ENCODE data around the gene EVI5.

Gene EVI5

DNA sequence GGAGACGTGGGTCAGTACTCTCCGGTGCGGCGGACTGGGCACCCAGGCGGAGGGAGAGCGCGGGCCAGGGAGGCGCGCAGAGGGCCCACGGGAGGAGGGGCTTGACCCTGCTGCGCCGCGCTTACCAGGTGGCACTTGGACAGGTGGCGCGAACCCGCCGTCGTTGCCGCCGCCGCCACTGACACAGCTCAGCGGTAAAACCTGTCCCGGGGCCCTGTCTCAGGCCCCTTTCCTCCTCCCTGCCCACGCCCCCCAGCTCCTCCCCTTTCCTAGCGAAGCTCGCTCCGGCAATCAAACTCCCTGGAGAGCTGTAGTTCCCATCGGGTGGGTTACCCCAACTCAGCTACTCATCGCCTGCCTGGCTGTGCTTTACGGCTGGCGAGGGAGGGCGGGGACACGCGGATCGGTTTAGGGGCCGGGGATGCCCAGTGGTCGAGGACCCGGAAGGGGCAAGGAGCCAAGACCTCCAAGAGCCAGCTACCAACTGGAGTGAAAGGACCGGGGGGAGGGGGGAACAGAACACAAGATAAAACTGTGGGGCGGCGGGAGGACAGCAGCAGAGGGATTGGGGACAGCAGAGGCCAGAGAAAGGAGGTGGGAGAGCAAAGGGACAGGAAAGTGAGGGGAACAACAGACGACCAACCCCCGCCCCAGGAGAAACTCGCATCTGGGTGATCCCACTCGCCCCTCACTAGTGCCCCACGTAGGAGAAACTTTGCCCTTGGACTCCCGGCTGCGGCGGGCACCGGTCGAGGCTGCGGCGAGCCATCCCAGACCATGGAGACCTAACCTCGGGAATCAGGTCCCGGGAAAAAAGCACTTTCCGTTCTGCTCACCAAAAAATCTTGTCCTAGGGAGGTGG is 301.1 kb downstream of the EVI5 start:
- DNase-seq (ENCODE audit: low read depth): peak; percentile 36

DNA sequence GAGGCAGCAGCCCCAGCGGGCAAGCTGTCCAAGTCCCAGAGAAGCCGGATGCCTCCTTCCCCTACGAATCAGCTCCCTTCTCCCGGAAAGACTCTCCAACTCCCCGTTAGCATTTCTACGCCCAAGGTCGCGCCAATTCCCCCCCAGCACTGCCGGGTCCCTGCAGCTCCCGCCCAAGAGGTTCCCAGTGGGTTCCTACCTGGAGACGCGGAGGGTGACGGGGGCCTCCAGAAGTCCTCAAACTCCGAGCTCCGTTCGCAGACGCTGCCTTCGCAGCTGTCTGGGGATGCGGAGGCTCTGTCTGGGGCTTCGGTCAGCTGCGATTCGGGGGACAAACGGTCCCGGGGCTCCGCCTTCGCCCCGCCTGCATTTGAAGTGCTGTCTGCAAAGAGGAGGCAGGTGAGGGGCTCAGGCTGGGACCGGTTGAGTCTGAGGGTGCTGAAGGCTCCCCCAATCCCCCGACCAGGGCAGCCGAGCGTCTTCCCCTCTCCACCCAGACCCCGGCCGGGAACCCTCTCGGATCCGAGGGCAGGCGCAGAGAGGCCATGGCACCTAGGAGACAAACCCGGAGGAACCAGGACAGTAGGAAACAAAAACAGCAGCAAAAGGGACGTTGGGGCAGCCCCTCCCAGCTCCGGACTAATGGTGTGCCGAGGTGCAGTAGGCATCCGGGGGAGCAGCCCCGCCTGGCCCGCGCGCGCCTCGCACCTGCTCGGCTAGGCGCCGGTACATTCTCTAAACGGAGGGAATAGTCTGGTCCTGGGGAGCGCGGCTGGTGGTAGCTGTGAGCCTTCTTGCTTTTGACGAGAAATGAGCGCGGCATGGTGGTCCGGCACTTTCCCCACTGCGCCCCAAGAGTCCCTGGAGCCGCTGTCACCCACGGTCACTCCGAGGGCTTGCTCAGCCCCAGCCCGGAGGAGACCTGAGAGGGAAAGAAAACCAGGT is 302.0 kb downstream of the EVI5 start:
- no peak for DNase-seq (ENCODE audit: low read depth)

DNA sequence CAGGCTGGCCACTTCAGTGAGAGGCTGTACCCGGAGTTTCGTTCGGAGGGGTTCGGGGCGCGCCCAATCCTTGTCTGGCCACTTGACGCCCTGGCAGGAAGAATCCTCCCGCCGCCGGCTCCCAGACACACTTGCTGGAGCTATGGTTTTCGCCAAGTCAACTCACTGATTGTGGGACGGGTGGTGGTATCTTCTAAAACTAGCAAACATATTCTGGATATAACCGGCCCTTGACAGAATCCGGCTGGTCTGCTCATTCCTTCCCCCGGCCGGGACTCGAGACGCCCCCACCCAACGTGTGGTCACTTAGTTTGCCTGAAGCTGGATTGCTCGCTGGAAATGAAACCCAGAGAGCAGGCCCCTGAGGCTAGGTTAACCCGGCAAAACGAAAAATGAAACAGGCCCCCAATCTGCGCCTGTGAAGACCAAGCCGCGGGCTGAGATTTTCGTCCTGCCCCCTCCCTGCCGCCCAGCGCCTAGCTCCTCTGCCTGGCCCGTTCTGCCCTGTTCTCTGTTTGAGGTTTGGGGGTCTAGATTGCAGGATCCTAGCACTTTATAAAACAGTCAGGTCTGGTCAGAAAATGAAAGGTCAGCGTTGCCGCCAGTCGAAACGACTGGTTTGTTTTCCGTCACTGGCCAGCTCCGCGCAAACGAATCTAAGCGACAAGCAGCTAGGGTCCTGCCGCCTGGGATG is 302.8 kb downstream of the EVI5 start:
- no peak for DNase-seq (ENCODE audit: low read depth)

DNA sequence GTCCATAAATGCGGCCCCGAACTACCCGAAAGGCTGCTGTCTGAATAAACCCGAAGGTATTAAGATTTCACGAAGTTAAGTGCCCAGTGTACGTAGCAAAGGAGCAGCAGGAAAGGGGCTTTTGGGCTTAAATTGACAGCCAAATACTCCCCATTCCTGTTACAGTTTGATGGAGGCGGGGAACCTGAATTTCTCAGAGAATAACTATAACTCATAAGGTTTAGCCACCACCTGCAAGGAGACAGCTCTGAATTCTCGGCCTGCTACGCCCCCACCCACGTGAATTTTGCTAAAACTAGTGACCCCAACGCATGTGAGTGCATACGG is 303.3 kb downstream of the EVI5 start:
- DNase-seq (ENCODE audit: low read depth): no peak

DNA sequence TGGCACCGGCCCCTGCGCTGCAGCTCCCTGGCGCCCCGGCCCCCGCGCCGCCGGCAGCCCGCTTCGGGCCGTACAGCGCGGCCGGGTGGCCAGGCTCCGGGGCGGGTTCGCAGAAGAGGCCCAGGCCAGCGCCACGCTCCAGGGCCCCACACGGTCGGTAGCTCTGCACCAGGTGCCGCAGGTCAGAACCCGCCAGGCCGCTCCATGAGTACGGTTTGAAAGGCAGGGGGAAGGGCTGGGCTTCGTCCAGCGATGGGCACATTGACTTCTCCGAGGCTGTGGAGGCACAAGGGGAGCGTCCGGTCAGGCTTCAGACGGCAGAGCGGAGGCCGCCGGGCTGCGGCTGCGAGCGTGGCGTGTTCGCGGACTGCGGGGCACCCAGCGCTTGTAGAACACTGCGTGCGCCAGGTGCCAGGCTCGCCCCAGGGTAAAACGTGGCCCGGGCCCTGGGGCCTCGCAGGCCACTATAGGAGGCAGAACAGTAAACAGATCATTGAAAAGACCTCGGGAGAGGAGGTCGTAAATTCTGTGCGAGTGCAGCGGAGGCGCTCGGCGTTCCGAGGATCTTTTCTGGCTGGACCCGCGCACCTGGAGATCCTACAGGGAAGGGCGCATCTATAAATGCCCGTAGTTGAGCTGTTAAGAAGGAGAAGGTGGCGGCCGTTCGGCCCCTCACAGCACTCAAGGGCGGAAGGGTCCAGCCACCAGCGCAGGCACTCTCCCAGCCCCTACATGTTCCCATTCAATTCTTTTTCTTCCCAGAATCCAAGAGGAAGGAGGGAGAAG is 303.9 kb downstream of the EVI5 start:
- DNase-seq (ENCODE audit: low read depth): no peak

DNA sequence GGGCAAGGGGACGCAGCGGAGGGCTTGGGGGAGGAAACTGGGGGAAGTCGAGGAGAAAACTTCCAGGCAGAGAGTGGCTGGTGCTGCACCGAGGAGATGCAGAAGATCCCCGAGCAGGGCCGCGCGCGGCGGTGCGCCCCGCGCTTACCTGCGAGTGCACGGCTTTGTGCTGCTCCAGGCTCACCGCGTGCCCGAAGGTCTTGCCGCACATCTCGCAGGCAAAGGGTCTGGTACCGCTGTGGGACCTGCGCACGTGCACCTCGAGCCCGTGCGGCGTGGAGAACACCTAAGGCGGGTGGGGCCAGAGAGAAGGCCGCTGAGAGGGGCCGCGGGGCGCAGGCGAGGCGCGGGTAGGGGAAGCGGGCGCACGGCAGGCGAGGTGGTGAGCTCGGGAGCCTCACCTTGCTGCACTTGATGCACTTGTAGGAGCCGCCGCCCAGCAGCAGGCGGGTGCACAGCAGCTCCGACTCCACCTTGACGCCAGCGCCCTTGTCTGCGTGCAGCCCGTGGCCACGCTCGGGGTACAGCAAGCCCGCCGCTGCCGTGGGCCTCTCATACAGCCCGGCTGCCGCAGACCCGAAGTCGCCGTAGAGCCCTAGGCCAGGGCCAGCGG is 304.6 kb downstream of the EVI5 start:
- DNase-seq (ENCODE audit: low read depth): no peak

DNA sequence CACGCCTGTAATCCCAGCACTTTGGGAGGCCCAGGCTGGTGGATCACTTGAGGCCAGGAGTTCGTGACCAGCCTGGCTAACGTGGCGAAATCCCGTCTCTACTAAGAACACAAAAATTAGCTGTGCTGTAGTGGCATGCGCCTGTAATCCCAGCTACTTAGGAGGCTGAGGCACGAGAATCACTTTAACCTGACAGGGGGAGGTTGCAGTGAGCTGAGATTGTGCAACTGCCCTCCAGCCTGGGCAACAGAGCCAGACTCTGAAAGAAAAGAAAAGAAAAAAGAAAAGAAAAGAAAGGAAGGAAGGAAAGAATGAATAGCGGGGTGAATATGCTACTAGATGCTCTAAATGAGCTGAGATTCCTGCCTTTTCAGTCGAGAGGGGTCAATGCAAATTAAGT is 305.3 kb downstream of the EVI5 start:
- no peak for DNase-seq (ENCODE audit: low read depth)

DNA sequence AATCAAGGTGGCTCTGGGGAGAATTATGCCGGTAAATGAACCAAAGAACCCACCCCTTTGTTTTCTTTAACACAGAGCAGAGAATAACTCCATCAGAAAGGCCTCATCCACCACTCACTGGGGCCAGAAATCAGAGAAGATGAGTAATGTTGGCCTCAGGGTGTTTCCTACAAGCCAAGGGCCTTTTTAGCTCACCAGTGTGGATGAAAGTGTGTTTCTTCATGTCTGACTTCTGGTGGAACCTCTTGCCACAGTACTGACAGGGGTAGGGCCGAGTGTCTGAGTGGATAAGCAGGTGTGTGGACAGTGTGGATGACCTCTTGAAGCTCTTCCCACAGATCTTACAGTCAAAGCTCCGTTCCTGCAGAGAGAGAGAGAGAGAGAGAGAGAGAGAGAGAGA is 306.5 kb downstream of the EVI5 start:
- no peak for DNase-seq (ENCODE audit: low read depth)

DNA sequence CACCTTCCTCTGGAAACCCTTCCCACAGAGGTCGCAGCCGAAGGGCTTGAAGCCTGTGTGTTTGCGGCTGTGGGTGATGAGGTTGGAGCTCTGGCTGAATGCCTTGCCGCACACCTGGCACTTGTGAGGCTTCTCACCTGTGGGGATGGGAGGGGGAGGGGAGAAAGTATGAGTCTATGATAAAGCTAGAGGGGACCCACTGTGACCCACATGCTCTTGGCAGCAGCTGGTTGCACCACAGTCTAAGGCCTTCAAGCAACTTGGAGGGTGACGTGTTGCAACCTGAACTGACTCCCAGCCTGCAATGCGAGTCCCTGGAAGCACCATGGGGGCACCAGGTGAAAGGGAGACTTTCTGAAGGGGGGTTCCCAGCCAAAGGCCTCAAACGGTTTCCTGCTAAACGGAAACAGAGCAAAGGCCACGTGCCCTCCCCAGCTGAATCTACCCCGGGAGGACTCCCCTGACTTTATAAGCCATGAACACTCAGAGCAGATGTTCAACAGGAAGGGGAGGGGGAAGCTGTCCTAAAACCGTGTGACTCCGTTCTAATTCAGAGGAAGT is 308.8 kb downstream of the EVI5 start:
- DNase-seq (ENCODE audit: low read depth): peak; percentile 50

DNA sequence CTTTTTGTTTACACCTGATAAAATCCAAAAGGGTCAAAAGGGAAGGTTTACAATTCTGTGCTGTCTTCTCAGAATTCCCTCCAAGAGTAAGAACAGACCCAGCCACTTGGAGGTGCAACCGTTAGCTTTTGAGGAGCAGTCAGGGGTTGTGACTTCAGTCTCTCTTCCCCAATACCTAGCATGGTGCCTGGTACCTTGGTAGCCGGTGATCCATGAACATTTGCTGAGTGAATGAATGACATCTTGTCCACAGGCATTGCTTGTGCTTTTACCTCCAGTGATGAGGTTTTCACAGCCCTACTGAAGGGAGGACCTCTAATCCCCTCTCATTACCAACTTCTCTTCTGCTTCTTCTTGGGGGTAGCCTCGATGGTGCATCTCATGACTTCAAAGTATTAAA is 309.9 kb downstream of the EVI5 start:
- no peak for DNase-seq (ENCODE audit: low read depth)

DNA sequence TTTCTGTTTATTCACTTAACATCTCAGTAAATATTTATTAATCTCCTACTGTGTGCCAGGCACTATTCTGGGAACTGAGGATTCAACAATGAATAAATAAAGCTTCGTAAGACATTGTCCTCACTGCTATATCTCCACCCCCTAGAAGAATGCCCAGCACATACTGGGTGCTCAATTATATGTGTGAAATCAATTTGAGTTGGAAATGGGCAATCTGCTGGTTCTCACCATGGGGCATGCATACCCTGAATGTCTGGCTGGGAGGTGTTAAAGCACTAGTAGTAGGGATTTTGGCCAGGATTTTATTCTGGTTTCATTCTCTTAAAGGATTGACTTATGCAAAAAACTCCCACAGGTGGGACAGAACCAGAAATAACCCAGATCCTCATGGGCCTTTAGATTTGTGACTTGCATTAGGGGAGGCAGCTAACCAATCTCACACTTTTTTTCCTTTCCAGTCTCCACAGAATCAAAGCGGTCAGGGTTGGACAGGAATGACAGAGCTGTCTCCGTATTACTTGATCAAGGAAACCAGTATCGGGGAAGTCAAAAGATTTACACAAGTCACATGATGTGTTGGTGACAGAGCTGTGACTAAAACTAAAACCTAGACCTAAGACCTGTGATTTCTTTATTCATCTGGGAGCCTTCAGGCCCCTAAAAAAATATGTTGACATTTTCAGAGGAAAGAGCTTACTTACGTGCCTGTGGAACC is 311.0 kb downstream of the EVI5 start:
- no peak for DNase-seq (ENCODE audit: low read depth)

DNA sequence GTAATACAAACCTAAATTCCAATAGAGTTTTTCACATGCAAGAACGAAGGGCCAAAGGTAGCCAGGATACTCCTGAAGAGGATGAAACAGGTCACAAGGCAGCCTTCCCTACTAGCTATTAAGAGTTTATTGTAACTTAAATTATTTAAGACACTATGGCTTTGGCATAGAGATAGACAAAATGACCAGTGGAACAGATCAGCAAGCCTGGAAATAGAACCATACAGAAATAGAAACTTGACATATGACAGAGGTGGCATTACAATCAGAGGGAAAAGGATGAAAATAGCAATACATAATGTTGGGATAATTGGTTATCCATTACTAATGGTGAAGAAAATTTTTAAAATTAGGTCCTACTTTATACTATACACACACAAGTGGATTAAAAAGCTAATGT is 314.7 kb downstream of the EVI5 start:
- DNase-seq (ENCODE audit: low read depth): no peak

DNA sequence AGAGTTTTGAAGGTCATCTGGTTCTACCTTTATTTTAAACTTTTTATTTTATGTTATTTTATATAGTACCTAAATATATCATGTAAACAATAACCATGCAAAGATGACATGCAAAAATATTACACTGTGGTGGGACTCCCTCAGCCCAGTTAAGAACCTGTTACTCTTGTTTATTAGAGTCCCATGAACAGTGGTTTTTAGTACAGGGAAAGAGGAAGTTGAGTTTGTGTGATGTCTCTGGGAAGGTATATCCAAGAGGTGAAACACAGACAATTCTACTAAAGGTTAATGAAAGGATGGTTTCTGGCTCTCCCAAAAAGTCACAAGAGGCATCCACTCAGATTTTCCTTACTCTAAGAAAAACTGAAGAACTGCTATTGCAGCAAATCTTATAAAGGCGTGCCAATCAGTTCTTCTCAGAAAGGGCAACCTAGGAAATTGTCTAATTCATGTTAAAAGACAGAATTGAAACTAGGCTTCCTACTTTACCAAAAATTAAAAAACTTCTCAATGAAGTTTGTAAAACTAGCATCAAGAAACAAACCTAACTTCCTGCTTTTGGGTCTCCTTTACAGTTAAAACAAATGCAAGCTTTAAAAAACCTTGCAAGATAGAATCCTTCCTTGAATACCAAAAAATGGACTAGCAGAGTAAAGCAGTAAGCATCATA is 318.1 kb downstream of the EVI5 start:
- no peak for DNase-seq (ENCODE audit: low read depth)

DNA sequence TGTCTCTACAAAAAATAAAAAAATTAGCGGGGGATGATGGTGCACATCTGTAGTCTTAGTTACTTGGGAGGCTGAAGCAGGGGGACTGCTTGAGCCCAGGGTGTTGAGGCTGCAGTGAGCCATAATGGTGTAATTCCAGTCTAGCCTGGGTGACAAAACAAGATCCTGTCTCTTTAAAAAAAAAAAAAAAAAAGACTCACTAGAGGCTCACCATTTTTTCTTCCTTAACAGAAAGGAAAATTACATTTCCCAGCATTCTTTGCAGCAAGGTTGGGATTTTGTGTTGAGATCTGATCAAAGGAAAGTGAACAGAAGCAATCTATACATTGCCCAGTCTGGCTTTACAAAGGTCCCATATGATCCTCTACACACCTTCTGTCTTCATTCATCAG is 319.7 kb downstream of the EVI5 start:
- no peak for DNase-seq (ENCODE audit: low read depth)

DNA sequence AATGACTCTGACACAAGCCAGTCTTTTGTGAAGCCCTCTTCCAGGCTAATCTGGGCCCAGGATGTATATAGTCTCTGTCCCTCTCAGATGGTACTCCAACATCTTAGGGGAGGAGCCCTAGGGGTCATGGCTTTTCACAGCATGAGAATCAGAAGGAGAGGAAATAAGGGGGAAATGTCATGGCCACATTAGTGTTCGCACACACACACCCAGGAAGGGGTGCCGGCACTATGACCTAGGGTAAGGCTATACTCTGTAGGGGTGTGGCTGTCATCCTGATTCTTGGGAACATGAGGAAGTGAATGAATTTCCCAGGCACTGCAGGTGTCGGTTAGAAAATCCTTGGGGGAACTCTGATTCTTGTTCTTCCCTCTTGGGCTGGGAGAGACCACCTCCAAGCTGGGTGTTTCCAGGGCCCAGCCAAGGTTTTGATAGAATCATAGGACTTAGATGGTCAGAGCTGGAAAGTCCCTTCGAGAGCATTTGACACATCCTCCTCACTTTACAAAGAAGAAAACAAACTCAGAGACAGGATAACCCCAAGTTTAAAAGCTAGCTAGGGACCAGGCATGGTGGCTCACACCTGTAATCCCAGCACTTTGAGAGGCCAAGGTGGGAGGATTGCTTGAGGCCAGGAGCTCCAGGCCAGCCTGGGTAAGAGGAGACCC is 320.2 kb downstream of the EVI5 start:
- no peak for DNase-seq (ENCODE audit: low read depth)

DNA sequence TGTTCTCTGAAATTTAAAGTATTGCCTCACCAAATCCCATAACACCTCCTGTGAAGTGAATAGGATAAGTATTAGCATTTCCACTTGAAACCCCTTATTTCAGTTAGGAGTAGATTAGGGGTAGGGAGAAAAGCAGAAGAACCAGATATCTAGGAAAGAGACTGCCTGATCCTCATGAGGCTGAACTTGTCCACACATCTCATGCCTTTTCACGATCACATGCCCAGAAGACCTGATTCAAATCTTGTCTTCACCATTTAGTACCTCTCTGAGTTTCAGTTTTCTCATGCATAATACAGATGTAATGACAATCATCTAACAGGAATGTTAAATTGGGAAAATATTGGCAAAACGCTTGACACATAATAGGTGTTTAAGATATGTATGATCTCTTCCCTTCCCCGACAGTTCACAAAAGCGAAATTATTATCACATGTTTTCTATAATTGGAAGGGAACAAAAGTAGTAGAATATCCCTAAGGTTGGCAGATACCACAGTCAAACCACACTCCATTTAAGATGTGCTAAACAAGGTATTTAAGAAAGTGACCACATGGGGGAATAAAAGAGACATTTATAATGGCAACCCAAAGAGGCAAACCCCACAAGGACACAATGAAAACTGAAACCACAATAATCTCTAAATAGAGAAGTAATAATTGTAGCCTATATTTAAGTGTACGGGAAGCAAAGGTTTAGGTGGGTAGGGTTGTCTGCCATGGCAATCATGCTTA is 323.4 kb downstream of the EVI5 start:
- DNase-seq (ENCODE audit: low read depth): no peak

DNA sequence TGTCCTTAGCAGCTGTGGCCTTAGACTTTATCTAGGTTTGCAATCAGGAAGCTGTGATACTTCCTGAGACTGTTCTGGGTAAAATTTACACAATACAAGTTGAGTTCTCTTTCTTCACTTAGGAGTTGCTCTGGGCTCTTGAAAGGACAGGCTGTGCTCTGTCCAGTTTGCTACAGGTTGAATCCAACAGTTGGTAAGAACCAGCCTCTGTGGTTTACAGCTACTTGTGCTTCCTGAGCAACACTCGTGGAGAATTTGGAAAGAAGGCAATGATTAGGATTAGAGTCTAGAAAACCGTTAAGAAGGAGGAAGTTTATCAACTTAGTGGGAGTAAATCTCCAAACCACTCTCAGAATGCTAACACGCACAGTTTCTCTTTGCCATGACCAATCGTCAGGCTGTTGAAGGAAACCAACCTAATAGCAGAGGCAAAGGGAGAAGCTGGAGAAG is 325.0 kb downstream of the EVI5 start:
- DNase-seq (ENCODE audit: low read depth): no peak

All from activated gamma-delta T cell treated with anti-CD3 and anti-CD28 coated beads, Interleukin-2, amount 50 U/mL, for 16 hours (primary cell).